NCI-H226 (cell line): Measurements from ENCODE around the gene GIGYF2.

Source experiments
- DNase-seq: peaks from one replicate; pipeline ENCODE4 v3.0.0-alpha.2; 2015

GIGYF2 gene

GRCh38 chr2:232761301-232761907 lies 64.3 kb downstream of the GIGYF2 start:
- DNase-seq: peak; percentile 10

DNA sequence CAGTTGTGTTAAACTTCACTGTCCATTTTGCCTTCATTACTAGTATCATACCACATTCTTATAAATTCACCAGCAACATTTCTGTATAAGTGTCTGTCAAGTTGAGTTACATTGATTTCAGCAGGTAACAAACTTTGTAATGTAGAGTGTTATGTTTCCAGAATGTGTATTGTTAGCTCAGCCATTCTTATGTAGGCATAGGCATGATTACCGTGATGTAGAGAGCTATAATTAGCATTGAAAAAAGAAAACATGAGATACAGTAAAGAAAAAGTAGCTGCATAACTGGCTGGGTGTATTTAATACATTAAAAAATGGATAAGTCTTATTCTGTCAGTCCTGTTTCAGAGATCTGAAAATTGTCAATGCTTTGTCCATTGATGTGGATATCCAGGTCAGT lies 70.7 kb downstream of the GIGYF2 start:
- DNase-seq: no peak

DNA sequence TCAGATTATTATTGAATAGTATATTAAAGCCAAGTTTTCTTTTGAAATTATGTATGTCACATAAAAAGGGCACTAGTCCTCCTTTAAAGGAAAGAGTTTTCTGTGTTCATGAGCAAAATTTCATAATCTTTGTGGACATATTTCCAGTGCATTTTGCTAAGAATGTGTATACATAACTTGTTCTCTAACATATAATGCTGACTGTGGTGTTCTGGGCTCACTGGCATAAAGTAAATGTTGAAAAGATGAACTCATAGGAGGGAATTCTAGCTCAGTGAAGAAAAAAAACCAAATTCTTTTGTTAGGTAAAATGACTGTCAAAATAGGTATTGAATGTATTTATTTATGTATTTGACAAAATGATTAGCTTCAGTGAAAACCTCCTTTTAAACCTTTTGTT lies 73.1 kb downstream of the GIGYF2 start:
- no peak for DNase-seq

DNA sequence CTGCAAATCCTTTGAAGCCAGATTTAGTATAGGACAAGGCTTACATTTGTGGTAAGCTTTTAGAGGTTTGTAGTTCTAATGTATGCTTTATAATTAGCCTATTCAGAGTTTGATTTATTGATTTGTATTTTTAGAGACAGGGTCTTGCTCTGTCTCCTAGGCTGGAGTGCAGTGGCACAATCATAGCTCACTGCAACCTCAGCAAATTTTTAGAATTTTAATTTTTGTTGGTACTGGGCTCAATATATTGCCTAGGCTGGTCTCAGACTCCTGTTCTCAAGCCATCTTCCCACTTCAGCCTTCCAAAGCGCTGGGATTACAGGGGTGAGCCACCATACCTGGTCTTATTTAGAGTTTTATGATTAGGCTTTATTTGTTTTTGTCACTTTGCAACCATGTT lies 74.7 kb downstream of the GIGYF2 start:
- DNase-seq: no peak

DNA sequence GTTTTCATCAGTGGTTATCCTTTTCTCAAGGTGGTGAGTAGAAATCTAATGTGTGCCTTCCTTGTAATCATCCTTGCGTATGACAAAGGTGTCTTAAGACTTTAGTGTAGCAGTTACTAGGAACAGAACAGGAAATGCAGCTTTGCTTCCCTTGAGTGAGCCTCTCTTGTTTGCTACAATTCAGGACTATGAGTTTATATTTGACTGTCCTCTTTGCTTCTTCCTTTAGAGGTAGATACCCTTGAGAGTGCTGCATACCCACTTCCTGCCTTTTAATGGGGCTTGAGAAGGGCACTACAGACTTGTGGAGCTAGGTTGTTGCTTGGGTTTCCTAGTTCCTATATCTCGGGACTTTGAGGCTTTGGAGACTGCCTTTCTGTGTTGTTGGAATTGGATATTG lies 75.4 kb downstream of the GIGYF2 start:
- DNase-seq: no peak

DNA sequence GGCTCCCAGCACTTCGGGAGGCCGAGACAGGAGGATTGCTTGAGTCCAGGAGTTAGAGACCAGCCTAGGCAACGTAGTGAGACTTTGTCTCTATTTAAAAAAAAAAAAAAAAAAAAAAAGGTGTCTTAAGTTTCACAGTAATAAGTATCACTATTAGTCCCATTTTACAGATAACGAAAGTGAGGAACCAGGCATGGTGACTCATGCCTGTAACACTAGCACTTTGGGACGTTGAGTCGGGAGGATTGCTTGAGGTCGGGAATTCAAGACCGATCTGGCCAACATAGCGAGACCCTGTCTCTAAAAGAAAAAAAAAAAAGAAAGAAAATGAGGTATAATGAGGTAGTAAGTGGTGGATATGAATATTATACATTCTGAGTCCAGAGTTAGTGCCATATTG lies 76.7 kb downstream of the GIGYF2 start:
- no peak for DNase-seq

GRCh38 chr2:232776435-232776834 lies 79.3 kb downstream of the GIGYF2 start, which contains the start of gene KCNJ13:
Gene KCNJ13 (minus strand): TSS chr2:232776565. CDS start chr2:232771362, 5,203 bp downstream.
- DNase-seq: no peak

- no peak for DNase-seq
These were observed 80.1 kb downstream of the GIGYF2 start for GRCh38 chr2:232777276-232777675.

DNA sequence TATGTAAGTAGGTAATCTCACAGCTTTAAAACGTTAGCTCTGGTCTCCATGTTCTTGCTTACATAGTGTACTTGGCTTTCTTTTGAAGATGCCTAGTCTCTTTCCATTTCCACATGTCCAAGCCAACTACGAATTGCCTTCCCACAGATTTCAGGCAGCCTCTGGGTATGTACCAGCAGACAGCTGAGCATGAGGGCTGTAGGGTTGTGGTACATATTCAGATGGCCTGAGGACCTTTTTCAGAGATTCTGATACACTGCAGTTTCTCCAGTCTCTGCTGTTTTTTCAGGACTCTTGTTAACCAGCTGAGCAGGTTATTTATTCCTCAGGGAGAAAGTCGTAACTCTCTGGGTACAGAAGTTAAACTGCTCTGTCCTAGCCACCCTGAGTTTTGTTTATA lies 82.3 kb downstream of the GIGYF2 start:
- DNase-seq: no peak

GRCh38 chr2:232779934-232780333 lies 82.8 kb downstream of the GIGYF2 start:
- DNase-seq: no peak

DNA sequence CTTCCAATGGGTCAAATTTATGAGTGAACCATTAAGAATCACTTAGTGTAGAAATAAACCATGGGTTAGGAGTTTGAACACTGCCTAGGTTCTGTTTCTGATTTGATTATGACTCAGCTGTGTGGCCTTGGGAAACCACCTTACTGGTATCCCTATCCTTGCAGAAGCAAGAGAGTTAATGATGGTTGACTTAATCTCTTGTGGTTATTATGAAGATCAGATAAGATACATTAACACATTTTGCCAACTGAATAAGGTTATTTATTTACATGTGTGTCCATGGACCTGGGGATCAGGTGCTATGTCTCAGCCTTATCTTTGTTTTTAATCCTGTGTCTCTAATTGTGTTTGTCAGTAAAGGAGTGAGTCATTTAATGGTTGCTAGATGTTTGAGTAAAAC lies 84.6 kb downstream of the GIGYF2 start:
- peak; percentile 66 for DNase-seq

GRCh38 chr2:232783278-232783677 lies 86.1 kb downstream of the GIGYF2 start:
- DNase-seq: no peak

DNA sequence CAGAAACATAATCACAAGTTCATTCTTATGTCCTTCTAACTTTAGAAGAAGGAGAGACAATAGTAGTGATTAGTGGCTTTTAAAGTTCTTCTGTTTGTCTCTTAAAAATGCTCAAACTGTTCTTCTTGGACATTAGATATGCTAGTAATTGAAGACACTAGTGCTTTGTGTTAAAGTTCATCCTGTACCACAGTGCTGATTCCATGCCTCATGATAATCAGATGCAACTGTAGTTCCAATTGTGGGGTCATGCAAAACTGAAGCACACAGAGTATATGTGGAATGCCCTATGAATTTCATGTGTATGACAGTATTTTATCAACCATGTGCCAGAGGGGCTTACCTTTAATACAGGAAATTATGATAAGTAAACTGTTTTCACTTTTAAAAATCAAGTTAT lies 90.7 kb downstream of the GIGYF2 start:
- no peak for DNase-seq

DNA sequence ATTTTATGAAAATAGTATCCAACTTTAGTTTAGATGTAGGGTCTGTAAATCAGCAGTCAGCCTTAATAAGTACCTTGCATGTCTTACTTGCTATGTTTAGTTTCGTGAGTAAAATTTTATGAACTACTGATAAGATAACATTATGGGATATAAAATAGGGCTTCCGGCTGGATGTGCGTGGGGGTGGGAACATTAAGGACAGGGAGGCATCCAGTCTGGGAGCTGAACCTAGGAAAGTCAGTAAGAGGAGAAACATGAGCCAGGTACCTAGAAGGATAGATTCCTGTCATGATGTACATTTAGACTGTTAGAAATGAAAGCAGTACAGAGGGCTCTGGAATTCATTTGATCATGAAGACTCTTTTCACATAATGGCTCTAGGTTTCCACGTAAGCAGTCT lies 92.0 kb downstream of the GIGYF2 start:
- no peak for DNase-seq

- DNase-seq: no peak
These were observed 94.4 kb downstream of the GIGYF2 start for GRCh38 chr2:232791518-232791917.

GRCh38 chr2:232793271-232793670 lies 96.1 kb downstream of the GIGYF2 start:
- DNase-seq: no peak

DNA sequence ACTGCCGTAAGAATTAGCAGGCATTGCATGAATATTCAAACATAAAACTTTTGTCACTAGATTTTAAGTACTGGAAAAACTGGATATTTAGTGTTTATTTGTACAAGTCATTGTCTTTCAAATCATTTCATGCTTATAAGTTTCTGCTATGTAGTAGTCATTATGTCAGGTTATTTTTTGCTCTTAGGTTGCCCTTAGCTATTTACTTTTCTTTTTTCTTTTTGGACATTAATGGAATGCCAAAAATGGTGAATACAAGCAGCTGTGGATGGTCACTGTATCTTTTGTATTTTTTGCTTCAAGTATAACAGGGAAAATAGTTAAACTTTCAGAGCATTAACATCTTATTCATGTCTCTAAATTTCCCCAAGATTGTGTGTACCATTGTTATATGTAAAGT lies 97.8 kb downstream of the GIGYF2 start:
- DNase-seq: no peak

- no peak for DNase-seq
These were observed 98.8 kb downstream of the GIGYF2 start for GRCh38 chr2:232795920-232796319.

DNA sequence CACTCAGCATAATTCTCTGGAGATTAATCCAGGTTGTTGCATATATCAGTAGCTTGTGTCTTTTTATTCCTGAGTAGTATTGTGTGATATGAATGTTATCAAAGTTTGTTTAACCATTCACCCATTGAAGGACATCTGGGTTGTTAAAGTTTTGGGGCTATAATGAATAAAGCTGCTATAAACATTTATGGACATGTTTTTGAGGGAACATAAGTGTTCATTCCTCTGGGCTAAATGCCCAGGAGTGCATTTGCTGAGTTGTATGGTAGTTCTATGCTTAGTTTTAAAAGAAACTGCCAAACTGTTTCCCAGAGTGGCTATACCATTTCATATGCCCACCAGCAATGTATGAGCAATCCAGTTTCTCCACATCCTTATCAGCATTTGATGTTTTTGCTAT lies 101.1 kb downstream of the GIGYF2 start:
- no peak for DNase-seq

- DNase-seq: no peak
These were observed 103.0 kb downstream of the GIGYF2 start for GRCh38 chr2:232800166-232800565.

DNA sequence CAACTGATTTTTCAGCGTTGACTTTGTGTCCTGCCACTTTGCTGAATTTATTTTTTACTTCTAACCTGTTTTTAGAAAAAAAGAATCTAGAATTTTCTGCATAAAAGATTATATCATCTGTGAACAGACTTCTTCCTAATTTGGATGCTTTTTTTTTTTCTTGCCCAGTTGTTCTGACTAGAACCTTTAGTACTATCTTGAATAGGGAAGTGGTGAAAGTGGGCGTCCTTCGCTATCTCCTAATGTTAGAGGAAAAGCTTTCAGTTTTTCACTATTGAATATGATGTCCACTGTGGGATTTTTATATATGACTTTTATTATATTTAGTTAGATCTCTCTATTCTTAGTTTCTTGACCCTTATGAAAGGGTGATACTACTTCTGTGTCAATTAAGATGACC lies 105.0 kb downstream of the GIGYF2 start:
- DNase-seq: no peak

DNA sequence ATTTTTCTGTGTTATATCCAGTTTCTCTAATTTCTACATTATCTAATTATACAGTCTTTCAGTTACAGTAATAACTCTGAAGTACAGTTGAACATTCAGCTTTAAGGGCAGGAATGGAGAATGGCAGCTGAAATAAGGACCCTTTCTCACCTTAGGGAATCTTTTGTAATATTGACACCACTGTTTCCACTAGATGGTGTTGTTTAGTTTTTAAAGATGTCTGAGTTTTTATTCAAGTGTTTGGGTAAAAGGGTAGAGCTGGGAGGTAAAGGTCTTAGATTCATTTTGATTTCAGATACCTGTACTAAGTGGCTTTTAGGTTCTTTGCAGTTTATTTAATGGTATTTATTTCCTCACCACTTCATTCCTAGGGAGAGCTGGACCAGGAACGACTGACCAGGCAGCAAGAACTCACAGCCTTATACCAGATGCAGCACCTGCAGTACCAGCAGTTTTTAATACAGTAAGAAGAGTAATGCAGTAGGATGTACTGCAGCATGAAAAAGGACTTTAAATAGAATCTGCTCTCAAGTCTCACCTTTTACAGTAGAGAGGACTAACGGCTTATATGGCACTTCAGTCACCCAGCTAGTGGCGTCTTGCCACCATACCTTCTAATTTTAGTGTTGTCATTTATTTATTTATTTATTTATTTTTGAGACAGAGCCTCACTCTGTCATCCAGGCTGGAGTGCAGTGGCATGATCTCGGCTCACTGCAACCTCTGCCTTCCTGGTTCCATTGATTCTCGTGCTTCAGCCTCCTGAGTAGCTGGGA lies 112.4 kb downstream of the GIGYF2 start:
- no peak for DNase-seq

DNA sequence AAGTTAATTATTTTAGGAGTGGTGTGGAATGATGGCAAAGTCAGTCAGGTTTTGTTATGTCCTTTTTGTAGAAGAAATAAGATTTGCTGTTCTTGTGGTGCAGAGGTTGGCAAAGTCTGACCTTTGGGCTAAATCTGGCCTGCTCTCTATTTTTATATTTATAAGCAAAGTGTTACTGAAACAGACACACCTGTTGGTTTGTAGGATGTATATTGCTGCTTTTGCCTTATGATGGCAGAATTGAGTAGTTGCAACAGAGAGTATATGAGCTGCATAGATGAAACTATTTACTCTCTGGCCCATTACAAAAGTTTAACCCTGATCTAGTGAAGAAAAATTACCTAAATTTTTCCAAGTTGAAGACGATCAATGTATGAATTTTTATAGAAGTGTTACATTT lies 113.3 kb downstream of the GIGYF2 start:
- DNase-seq: no peak

- DNase-seq: no peak
These were observed 118.4 kb downstream of the GIGYF2 start for GRCh38 chr2:232815569-232815968.

GRCh38 chr2:232816657-232817056 lies 119.5 kb downstream of the GIGYF2 start:
- no peak for DNase-seq
